Activated CD8-positive, alpha-beta memory T cell treated with anti-CD3 and anti-CD28 coated beads, Interleukin-2, amount 10 ng/mL, durations not matched to agents 7 days and 5 days (primary cell): ENCODE measurements around the gene EPB41L4B. TPM values are rescaled to one million over a fixed set of nuclear protein-coding genes. Genes with fewer than 3 reads are reported as not detected.

Experiments used
- ATAC-seq: fragments of 150-1000 bp; cut with Tn5 transposase; one replicate; pipeline ENCODE4 v1.10.0; 2021; ENCODE audit warnings: moderate library complexity
- CTCF ChIA-PET: fragments of 350-600 bp; sonication (Branson Sonifier 250); formaldehyde crosslinking; loops from one replicate; lab custom pipeline; 2021; ENCODE audit warnings: antibody characterized with exemption; lab: Charles Lee
- DNase-seq: peaks from one replicate; pipeline ENCODE4 v3.0.0-alpha.2; 2020
- H3K27ac Mint-ChIP-seq: one replicate; pipeline ENCODE4 v1.8.0; 2021; ENCODE audit warnings: mild to moderate bottlenecking, mixed read lengths
- H3K27me3 Mint-ChIP-seq: one replicate; pipeline ENCODE4 v1.8.0; 2021; ENCODE audit warnings: mixed read lengths
- H3K36me3 Mint-ChIP-seq: one replicate; pipeline ENCODE4 v1.8.0; 2021; ENCODE audit warnings: mild to moderate bottlenecking, mixed read lengths
- H3K4me1 Mint-ChIP-seq: one replicate; pipeline ENCODE4 v1.8.0; 2021; ENCODE audit warnings: mixed read lengths
- H3K4me3 Mint-ChIP-seq: one replicate; pipeline ENCODE4 v1.8.0; 2021; ENCODE audit warnings: mild to moderate bottlenecking, moderate library complexity, mixed read lengths
- H3K9me3 Mint-ChIP-seq: one replicate; pipeline ENCODE4 v1.8.0; 2022; ENCODE audit warnings: low read depth, mixed read lengths
- total RNA-seq, 2 experiments: library from RNA; stranded (reverse); gene quantifications; one replicate each; pipeline ENCODE4 v1.2.3, GENCODE V29; 2021

EPB41L4B gene
- total RNA-seq, 2 experiments from 2014 or later = 0.23 to 1.0 TPM

DNA sequence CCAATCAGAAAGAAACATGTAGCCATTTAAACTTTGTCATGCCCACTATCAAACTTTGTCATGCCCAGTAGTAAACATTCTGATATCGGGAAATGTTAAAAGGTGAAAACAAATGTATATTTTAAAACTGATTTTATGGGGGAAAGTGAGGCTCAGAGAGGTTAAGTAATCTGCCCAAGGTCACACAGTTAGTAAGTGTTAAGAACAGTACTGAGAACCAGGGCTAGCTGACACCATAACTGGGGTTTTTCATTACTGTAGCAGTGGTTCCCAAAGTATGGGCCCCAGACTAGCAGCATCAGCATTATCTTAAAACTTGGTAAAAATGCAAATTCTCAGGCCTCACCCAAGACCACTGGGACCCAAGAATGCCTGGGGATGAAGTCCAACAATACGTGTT, 143.9 kb downstream of the EPB41L4B start:
- Mint-ChIP-seq H3K4me3 (no peak overlapping the region), H3K27me3 (peaks cover 20% of the 10 kb centered on the region), H3K36me3 (no peaks in the 10 kb centered on the region), H3K9me3 (no peaks in the 10 kb centered on the region), H3K4me1 (peaks cover 6% of the 10 kb centered on the region), H3K27ac (no peak overlapping the region)
- CTCF ChIA-PET = no interaction called here
- DNase-seq (no peak), ATAC-seq (no peak)

DNA sequence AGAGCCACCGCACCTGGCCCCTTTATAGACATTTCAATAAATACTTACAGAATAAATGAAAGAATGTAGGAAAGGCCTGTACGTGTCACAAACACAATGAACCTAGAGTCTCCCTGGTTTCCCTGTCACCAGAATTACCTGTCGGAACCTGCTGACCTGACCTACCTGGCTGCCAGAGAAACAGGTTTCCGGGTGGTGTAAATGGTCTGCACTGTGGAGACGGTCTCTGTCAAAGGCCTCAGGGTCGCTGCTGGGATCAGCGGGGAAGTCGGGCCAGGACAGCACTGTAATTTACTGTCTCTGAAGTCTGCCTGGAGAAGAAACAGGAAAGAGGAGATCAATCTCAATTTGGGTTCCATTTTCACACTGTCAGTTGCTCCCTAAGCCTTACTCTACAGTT, 144.5 kb downstream of the EPB41L4B start:
- Mint-ChIP-seq H3K27ac (no peak overlapping the region), H3K4me3 (no peak overlapping the region), H3K4me1 (peaks cover 5% of the 10 kb centered on the region), H3K36me3 (no peaks in the 10 kb centered on the region), H3K9me3 (no peaks in the 10 kb centered on the region), H3K27me3 (peaks cover 25% of the 10 kb centered on the region)
- CTCF ChIA-PET = no interaction called here
- DNase-seq (no peak), ATAC-seq (no peak)

DNA sequence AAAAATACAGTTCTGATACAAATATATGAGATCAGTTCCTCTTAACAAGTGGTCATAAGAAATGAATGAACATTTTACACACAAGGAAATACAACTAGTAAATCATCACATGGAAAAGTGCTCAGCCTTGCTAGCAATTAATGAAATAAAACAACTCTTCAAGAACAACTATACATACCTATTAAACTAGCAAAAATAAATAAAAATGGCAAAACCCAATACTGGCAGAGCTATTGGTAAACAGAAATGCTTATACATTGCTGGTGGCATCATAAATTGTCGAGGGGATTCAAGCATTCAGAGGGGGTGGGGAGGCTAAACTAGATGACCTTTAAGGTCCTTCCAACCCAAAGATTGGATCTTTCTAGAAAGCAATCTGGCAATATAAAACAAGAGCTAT, 147.9 kb downstream of the EPB41L4B start:
- H3K36me3 Mint-ChIP-seq = no peaks in the 10 kb centered on the region
- ATAC-seq = no peak
- peaks cover 35% of the 10 kb centered on the region for H3K27me3 Mint-ChIP-seq
- CTCF ChIA-PET = interaction anchor here (1.5 kb wide), 1 partner anchor 18 kb away, joined by 3 read pairs; no protein-coding TSS in a partner anchor
- H3K4me1 Mint-ChIP-seq = peaks cover 3% of the 10 kb centered on the region
- no peak overlapping the region for H3K4me3 Mint-ChIP-seq
- H3K27ac Mint-ChIP-seq = no peak overlapping the region
- no peak for DNase-seq
- H3K9me3 Mint-ChIP-seq = no peaks in the 10 kb centered on the region

DNA sequence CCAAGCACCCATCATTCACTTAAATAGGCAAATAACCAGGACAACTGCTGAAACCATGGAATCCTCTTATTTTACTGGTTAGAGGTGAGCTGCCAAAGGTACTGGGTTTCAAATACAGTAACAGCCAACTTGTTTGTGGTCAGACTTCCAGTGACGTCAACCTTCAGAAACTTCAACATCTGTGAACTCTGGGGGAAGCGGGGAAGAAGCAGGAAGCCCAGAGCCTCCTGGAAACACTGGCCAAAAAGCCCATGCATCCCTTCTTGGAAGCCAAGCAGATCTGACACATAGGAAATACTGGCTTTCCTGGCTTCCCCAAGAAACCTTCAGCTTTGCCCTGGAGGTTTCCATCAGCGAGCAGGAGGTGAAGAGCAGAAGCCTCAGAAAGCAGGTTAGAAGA, 148.9 kb downstream of the EPB41L4B start:
- no peak overlapping the region for H3K4me3 Mint-ChIP-seq
- CTCF ChIA-PET = no interaction called here
- peaks cover 5% of the 10 kb centered on the region for H3K4me1 Mint-ChIP-seq
- DNase-seq (no peak), ATAC-seq (no peak)
- H3K9me3 Mint-ChIP-seq = no peaks in the 10 kb centered on the region
- no peaks in the 10 kb centered on the region for H3K36me3 Mint-ChIP-seq
- H3K27ac Mint-ChIP-seq = no peak overlapping the region
- H3K27me3 Mint-ChIP-seq = peaks cover 43% of the 10 kb centered on the region

DNA sequence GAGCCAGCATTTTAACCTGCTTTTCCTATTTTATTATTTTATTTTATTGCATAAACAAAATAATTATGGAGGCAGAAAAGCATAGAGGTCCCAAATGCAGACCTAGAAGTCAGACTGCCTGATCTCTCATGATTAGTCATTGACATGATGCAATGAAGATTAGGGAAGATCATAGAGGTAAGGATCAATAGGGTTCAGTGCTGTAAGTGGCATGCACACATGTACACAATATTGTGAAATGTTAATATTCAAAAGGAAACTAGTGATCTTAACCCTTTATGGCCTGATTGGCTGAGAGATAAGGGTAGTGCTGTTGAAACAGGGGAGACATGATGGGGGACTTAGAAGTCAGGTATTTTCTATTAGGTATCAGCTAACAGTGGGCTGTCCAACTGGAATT, 152.7 kb downstream of the EPB41L4B start:
- Mint-ChIP-seq H3K27ac (no peak overlapping the region), H3K4me3 (no peak overlapping the region), H3K27me3 (peaks cover 62% of the 10 kb centered on the region), H3K9me3 (no peaks in the 10 kb centered on the region), H3K36me3 (peaks cover 2% of the 10 kb centered on the region), H3K4me1 (peaks cover 7% of the 10 kb centered on the region)
- DNase-seq (no peak), ATAC-seq (no peak)
- CTCF ChIA-PET = no interaction called here

DNA sequence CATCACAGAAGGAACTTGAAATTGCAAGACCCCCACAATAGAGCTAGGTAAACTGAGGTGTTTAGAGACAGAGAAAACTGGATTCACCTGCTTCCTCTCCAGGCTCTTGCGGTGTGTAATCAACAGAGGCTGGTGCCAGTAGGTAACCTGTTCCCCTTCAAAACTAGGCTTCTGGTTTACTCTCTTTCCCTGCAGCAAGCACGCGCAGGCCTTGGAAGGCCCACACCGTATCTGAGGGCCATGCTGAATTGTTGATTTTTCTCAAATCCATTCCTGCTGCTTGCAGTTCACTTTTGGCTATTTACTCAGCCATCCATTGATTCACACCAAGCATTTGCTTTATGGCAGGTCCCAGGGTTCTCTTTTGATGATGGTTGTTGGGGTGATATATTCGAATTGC, 153.1 kb downstream of the EPB41L4B start:
- Mint-ChIP-seq H3K27ac (no peak overlapping the region), H3K4me1 (peaks cover 7% of the 10 kb centered on the region), H3K27me3 (peaks cover 62% of the 10 kb centered on the region), H3K9me3 (no peaks in the 10 kb centered on the region), H3K4me3 (no peak overlapping the region), H3K36me3 (peaks cover 2% of the 10 kb centered on the region)
- no peak for ATAC-seq
- CTCF ChIA-PET = no interaction called here
- DNase-seq = no peak

DNA sequence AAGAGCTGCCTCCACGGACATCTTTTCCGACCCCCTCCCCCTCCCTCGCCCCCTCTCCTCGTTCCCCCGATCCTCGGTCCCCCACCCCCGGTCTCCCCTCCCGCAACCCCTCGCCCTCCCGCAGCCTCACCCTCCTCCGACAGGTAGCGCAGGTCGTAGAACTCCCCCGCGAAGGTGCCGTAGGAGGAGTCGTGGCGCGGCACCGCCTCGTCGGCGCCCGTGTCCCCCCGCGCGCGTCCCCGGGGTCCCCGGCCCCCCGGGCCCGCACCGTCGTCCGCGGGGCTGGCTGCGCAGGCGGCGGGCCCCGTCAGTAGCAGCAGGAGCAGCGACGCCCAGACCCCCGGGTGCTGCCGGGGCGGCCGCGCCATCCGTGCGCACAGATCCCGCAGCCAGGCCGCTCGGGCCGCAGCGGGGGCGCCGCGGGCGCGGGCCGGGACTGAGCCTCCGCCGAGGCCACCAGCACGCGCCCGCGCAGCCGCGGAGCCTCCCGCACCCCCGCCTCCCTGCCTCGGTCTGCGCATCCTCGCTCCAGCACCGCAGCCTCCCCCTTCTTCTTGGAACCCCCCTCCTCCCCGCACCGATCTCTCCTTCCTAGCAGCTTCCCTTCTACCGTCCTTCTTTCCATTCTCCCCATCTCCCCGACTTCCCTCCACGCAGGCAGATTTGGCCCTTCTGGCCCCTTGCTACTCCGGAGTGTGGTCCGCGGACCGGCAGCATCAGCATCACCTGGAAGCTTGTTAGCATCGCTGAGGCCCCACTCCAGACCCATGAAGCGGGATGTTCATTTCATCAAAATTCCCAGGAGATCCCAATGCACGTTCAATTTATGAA, 153.9 kb downstream of the EPB41L4B start, which contains the start of gene FRRS1L:
Gene FRRS1L, minus strand, starts transcription at position 479 of the 831 bp plus-strand sequence. Its CDS starts 111 bp downstream, at position 368.
- ATAC-seq (no peak), DNase-seq (no peak)
- H3K27me3 Mint-ChIP-seq = peaks cover 60% of the 10 kb centered on the region
- H3K4me3 Mint-ChIP-seq = no peak within 1 kb of the TSS
- peaks cover 7% of the 10 kb centered on the region for H3K4me1 Mint-ChIP-seq
- no peak within 1 kb of the TSS for H3K27ac Mint-ChIP-seq
- H3K9me3 Mint-ChIP-seq = no peaks in the 10 kb centered on the region
- CTCF ChIA-PET = no interaction called here
- H3K36me3 Mint-ChIP-seq = peaks cover 2% of the 10 kb centered on the region

DNA sequence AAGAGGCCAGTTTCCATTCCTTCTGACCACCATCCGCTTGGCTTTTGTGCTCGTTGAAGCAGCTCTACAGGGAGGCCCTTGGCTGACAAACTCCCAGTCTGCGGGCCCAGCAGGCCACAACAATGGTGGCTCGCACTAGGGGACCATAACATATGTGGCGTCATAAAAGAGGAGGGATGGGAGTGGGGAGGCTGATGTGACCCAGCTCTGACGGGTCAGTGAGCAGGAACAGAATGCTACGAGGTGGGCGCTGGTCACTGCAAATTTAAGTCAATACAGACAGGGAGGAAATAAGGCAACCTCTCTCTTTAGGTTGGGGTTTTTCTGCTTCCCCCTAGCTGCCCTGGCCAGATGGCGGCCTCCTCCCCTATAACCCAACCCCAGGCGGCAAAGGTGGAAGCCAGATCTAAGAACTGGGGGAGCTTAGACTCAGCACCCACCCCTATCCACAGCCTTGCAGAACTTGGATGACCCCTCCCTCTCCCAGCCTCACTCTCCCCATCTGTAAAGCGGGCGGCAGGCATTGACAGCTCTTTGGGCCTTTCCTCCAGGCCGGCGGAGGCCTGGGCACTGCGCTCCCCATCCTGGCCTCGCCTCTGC, 154.6 kb downstream of the EPB41L4B start:
- Mint-ChIP-seq H3K27ac (no peak overlapping the region), H3K4me1 (peaks cover 6% of the 10 kb centered on the region), H3K4me3 (no peak overlapping the region), H3K27me3 (peaks cover 55% of the 10 kb centered on the region), H3K9me3 (no peaks in the 10 kb centered on the region), H3K36me3 (peaks cover 2% of the 10 kb centered on the region)
- no peak for DNase-seq
- CTCF ChIA-PET = no interaction called here
- no peak for ATAC-seq

DNA sequence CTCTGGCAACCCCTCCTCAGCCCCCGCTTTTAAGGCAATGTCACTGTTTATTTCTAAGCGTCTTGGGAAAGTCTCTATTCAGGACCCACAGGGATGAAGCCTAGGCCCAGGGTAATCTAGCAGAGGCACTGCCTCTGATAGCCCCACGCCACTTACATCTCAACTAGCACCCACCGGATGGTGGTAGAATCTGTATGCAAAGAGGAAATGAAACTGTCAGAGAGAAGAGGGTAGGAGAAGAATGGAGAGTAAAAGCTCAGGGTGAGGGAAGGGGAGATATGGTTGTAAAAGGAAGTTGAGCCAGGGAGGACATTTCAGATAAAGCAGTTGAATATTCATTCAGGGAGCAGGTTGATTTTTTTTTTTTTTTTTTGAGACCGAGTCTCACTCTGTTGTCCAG, 156.8 kb downstream of the EPB41L4B start:
- CTCF ChIA-PET = no interaction called here
- H3K4me1 Mint-ChIP-seq = peaks cover 6% of the 10 kb centered on the region
- no peak overlapping the region for H3K27ac Mint-ChIP-seq
- no peak overlapping the region for H3K4me3 Mint-ChIP-seq
- no peak for DNase-seq
- no peak for ATAC-seq
- H3K36me3 Mint-ChIP-seq = peaks cover 2% of the 10 kb centered on the region
- no peaks in the 10 kb centered on the region for H3K9me3 Mint-ChIP-seq
- peaks cover 56% of the 10 kb centered on the region for H3K27me3 Mint-ChIP-seq

DNA sequence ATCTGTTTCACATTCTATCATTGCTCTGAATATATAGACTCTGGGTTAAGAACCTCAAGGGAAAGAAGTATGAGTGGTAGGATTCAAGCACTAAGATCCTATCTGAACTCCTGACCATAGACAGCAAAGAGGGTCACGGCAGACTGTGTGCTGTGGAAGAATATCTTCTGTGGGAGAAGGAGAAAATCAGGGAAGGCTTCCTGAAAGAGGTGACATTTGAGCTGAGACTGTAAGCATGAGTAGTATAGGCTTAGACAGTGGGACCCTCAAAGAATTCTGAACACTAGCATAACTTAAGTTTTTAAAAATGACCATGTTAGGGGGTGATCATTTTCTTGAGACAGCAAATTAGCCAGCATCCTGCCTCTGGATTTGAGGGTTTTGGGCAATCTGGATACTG, 157.7 kb downstream of the EPB41L4B start:
- peaks cover 55% of the 10 kb centered on the region for H3K27me3 Mint-ChIP-seq

DNA sequence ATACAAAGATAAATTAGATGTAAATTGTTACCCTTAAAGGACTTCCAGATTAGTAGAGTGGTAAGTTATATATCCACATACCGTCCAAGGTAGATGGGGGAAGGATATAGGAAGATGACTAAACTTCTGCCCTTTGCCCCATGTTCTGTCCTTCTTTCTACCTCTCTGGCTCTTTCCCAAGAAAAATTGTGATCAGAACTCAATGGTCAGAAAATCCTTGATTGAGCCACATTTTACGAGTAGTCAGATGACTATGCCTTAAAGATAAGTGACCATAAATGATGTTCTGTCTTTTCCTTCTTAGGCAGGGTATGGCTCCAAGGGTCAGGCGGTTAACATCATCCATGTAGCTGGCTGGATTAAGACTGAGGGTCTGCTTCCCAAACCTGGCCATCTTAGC, 158.2 kb downstream of the EPB41L4B start:
- Mint-ChIP-seq H3K9me3 (no peaks in the 10 kb centered on the region), H3K4me3 (no peak overlapping the region), H3K36me3 (peaks cover 2% of the 10 kb centered on the region), H3K27ac (no peak overlapping the region), H3K4me1 (peaks cover 4% of the 10 kb centered on the region), H3K27me3 (peaks cover 52% of the 10 kb centered on the region)
- ATAC-seq (no peak), DNase-seq (no peak)
- CTCF ChIA-PET = interaction anchor here (0.6 kb wide), 1 partner anchor 1362 kb away, joined by 4 read pairs; no protein-coding TSS in a partner anchor

More for the DNA sequence above, 157.7 kb downstream of the EPB41L4B start:
- CTCF ChIA-PET = interaction anchor here (0.6 kb wide), 1 partner anchor 1362 kb away, joined by 4 read pairs; no protein-coding TSS in a partner anchor
- Mint-ChIP-seq H3K36me3 (peaks cover 2% of the 10 kb centered on the region), H3K4me1 (peaks cover 5% of the 10 kb centered on the region), H3K9me3 (no peaks in the 10 kb centered on the region), H3K4me3 (no peak overlapping the region), H3K27ac (no peak overlapping the region)
- ATAC-seq (no peak), DNase-seq (no peak)

DNA sequence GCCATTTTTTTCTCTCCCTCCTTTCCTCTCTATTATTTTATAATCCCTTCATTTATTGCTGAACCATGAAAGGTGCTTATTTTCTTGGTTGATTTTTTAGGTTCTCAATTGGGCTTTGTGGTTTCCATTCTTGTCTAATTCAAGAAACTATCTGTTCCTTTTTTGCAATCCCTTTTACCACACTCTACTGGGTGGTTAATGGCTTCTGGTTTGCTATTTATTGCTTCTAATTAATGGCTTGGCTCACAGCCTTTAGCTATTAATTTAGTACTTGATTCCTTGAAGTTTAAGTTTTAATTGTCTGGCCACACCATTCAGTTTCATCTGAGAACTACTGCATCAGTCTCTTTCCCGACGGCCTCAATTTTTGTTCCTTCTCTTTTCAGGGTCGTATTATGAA, 159.4 kb downstream of the EPB41L4B start:
- no peak for DNase-seq
- Mint-ChIP-seq H3K36me3 (peaks cover 2% of the 10 kb centered on the region), H3K27me3 (peaks cover 50% of the 10 kb centered on the region), H3K9me3 (no peaks in the 10 kb centered on the region), H3K4me1 (peaks cover 2% of the 10 kb centered on the region), H3K27ac (no peak overlapping the region), H3K4me3 (no peak overlapping the region)
- CTCF ChIA-PET = interaction anchor here (0.6 kb wide), 1 partner anchor 25 kb away, joined by 3 read pairs; no protein-coding TSS in a partner anchor
- ATAC-seq = no peak

DNA sequence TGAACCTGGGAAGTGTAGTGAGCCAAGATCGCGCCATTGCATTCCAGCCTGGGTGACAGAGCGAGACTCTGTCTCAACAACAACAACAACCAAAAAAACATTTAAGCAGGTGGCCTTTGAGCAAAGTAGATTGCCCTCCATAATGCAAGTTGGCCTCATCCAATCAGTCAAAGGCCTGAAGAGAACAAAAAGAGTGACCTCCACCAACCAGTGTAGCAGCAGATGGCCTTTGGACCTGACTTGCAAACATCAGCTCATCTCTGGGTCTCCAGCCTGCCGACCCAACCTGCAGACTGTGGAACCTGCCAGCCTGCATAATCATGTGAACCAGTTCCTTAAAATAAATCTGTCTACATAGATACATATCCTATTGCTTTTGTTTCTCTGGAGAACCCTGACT, 161.3 kb downstream of the EPB41L4B start:
- CTCF ChIA-PET = no interaction called here
- DNase-seq (no peak), ATAC-seq (no peak)
- Mint-ChIP-seq H3K27me3 (peaks cover 36% of the 10 kb centered on the region), H3K4me1 (peaks cover 2% of the 10 kb centered on the region), H3K9me3 (no peaks in the 10 kb centered on the region), H3K36me3 (peaks cover 2% of the 10 kb centered on the region), H3K4me3 (no peak overlapping the region), H3K27ac (no peak overlapping the region)

DNA sequence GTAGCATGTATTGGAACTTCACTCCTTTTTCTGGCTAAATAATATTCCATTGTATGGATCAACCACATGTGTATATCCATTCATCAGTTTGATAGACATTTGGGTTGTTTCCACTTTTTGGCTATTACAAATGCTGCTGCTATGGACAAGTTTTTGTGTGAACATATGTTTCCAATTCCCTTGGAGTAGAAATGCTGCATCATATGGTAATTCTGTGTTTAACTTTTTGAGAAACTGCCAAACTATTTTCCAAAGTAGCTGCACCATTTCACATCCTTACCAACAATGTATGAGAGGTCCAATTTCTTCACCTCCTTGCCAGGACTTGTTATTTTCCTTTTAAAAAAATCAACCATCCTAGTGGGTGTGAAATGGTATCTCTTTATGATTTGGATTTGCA, 162.2 kb downstream of the EPB41L4B start:
- H3K4me1 Mint-ChIP-seq = no peaks in the 10 kb centered on the region
- H3K4me3 Mint-ChIP-seq = no peak overlapping the region
- DNase-seq (no peak), ATAC-seq (no peak)
- no peaks in the 10 kb centered on the region for H3K36me3 Mint-ChIP-seq
- no peak overlapping the region for H3K27ac Mint-ChIP-seq
- H3K9me3 Mint-ChIP-seq = peaks cover 5% of the 10 kb centered on the region
- CTCF ChIA-PET = no interaction called here
- H3K27me3 Mint-ChIP-seq = peaks cover 35% of the 10 kb centered on the region
